Hepatocyte (in vitro differentiated cells): Measurements from ENCODE around the gene HHLA2. TPM values are rescaled to one million over a fixed set of nuclear protein-coding genes. Genes with fewer than 3 reads are reported as not detected.
"Not testable (repeated sequence)": the region's sequence is repeated elsewhere in the genome, so short reads cannot be mapped to it uniquely, and the experiment has no call there.

ENCODE experiments used
- DNase-seq: peaks from one replicate; pipeline ENCODE4 v3.0.0-alpha.2; 2016; ENCODE audit warnings: low spot score
- H2AFZ ChIP-seq: fragments of 200-600 bp; sonication (generic); 2 replicates; pipeline ENCODE4 v1.6.0; 2016; ENCODE audit warnings: antibody characterized with exemption, mild to moderate bottlenecking
- H3K27ac ChIP-seq: fragments of 200-600 bp; sonication (generic); 2 replicates; pipeline ENCODE4 v1.5.1; 2016; ENCODE audit warnings: mild to moderate bottlenecking
- H3K27me3 ChIP-seq: fragments of 200-600 bp; sonication (generic); 2 replicates; pipeline ENCODE4 v1.6.1; 2016
- H3K36me3 ChIP-seq: fragments of 200-600 bp; sonication (generic); replicated peaks from 2 replicates; pipeline ENCODE4 v1.5.1; 2016; ENCODE audit warnings: low read depth; ENCODE audit not compliant: insufficient read depth
- H3K4me1 ChIP-seq: fragments of 200-600 bp; sonication (generic); 2 replicates; pipeline ENCODE4 v1.5.1; 2016; ENCODE audit warnings: mild to moderate bottlenecking, moderate library complexity; ENCODE audit not compliant: insufficient read depth
- H3K4me2 ChIP-seq: fragments of 200-600 bp; sonication (generic); 2 replicates; pipeline ENCODE4 v1.6.0; 2016
- H3K4me3 ChIP-seq: fragments of 200-600 bp; sonication (generic); 2 replicates; pipeline ENCODE4 v1.5.1; 2016; ENCODE audit warnings: mild to moderate bottlenecking
- H3K79me2 ChIP-seq: fragments of 200-600 bp; sonication (generic); 2 replicates; pipeline ENCODE4 v1.6.0; 2017; ENCODE audit warnings: mild to moderate bottlenecking
- H3K9me2 ChIP-seq: fragments of 200-600 bp; sonication (generic); replicated peaks from 2 replicates; pipeline ENCODE4 v1.6.0; 2017; ENCODE audit warnings: mild to moderate bottlenecking; ENCODE audit not compliant: insufficient read depth
- H3K9me3 ChIP-seq: fragments of 200-600 bp; sonication (generic); 2 replicates; pipeline ENCODE4 v1.5.1; 2016; ENCODE audit warnings: low read depth, mild to moderate bottlenecking
- H4K20me1 ChIP-seq: fragments of 200-600 bp; sonication (generic); 2 replicates; pipeline ENCODE4 v1.6.0; 2016; ENCODE audit warnings: mild to moderate bottlenecking; ENCODE audit not compliant: insufficient read depth, poor library complexity, severe bottlenecking
- CTCF ChIP-seq: fragments of 200-600 bp; sonication (generic); IDR thresholded peaks from 2 replicates; pipeline ENCODE4 v1.5.1; 2016; ENCODE audit warnings: antibody characterized with exemption, mild to moderate bottlenecking; ENCODE audit not compliant: poor library complexity
- EZH2 ChIP-seq: fragments of 200-600 bp; sonication (generic); IDR thresholded peaks from 2 replicates; pipeline ENCODE4 v1.6.1; 2016; ENCODE audit warnings: antibody characterized with exemption, mild to moderate bottlenecking, borderline replicate concordance
- EZH2phosphoT487 ChIP-seq: fragments of 200-600 bp; sonication (generic); IDR thresholded peaks from one replicate; pipeline ENCODE4 v1.6.1; 2018; ENCODE audit warnings: antibody characterized with exemption, mild to moderate bottlenecking, low read depth, moderate library complexity; ENCODE audit not compliant: unreplicated experiment, severe bottlenecking
- WGBS: methylation state at CpG from one replicate; pipeline ENCODE4 v1.1.6; 2016; ENCODE audit warnings: low lambda C conversion rate; ENCODE audit errors: missing lambda C conversion rate; 5-methylcytosine and 5-hydroxymethylcytosine counted together
- polyA plus RNA-seq: library from polyadenylated mRNA; unstranded; fragments of >200 nt; fragmentation: Nextera tagmentation; extraction: Ambion mirVana; gene quantifications from 2 replicates; pipeline ENCODE4 v1.2.1, GENCODE V29; 2016
- total RNA-seq: library from RNA; depleted of rRNA; stranded (reverse); fragments of >200 nt; gene quantifications from 2 replicates; pipeline ENCODE4 v1.2.3, GENCODE V29; 2014

HHLA2 gene
- total and polyA plus RNA-seq, 2 experiments from 2014 or later = 6.1 to 21.8 TPM

GRCh38 chr3:108283006-108283405 is 13.3 kb upstream of the HHLA2 start:
- TF ChIP-seq EZH2phosphoT487 = no peak
- no peaks in the 10 kb centered on the region for H3K36me3 ChIP-seq
- 57% methylated on average over 1 of the region's 1 CpG for WGBS
- no peak overlapping the region for H3K4me2 ChIP-seq
- H3K4me3 ChIP-seq = no peak overlapping the region
- H3K9me2 ChIP-seq = no peaks in the 10 kb centered on the region
- H3K27me3 ChIP-seq = no peaks in the 10 kb centered on the region
- no peak overlapping the region for H2AFZ ChIP-seq
- H3K4me1 ChIP-seq = peaks cover 8% of the 10 kb centered on the region
- no peaks in the 10 kb centered on the region for H4K20me1 ChIP-seq
- no peaks in the 10 kb centered on the region for H3K79me2 ChIP-seq
- DNase-seq = no peak
- no peak overlapping the region for H3K27ac ChIP-seq
- H3K9me3 ChIP-seq = no peaks in the 10 kb centered on the region

- H4K20me1 ChIP-seq = no peaks in the 10 kb centered on the region
- no peak for TF ChIP-seq EZH2phosphoT487
- no peak for TF ChIP-seq CTCF
- TF ChIP-seq EZH2 = no peak
- H3K79me2 ChIP-seq = no peaks in the 10 kb centered on the region
- H3K9me3 ChIP-seq = no peaks in the 10 kb centered on the region
- peaks cover 8% of the 10 kb centered on the region for H3K4me1 ChIP-seq
- no peaks in the 10 kb centered on the region for H3K9me2 ChIP-seq
- no peak for DNase-seq
- no peak overlapping the region for H3K4me2 ChIP-seq
- H3K4me3 ChIP-seq = no peak overlapping the region
- no peak overlapping the region for H3K27ac ChIP-seq
- 63% methylated on average over 2 of the region's 2 CpGs for WGBS
- H3K36me3 ChIP-seq = no peaks in the 10 kb centered on the region
- no peaks in the 10 kb centered on the region for H3K27me3 ChIP-seq
- H2AFZ ChIP-seq = no peak overlapping the region
Measured at GRCh38 chr3:108283989-108284388, 12.4 kb upstream of the HHLA2 start.

- 89% methylated on average over 1 of the region's 1 CpG for WGBS
- DNase-seq = peak; percentile 25
- H3K4me3 ChIP-seq = no peak overlapping the region
Measured at GRCh38 chr3:108285176-108285575, 11.2 kb upstream of the HHLA2 start.

GRCh38 chr3:108287146-108287545 is 9.2 kb upstream of the HHLA2 start:
- Histone ChIP-seq H3K4me3 (no peak overlapping the region), H3K27ac (no peak overlapping the region), H3K27me3 (no peaks in the 10 kb centered on the region), H3K9me3 (no peaks in the 10 kb centered on the region), H3K4me1 (peaks cover 8% of the 10 kb centered on the region), H2AFZ (no peak overlapping the region), H3K36me3 (no peaks in the 10 kb centered on the region), H3K4me2 (no peak overlapping the region), H4K20me1 (no peaks in the 10 kb centered on the region), H3K79me2 (no peaks in the 10 kb centered on the region), H3K9me2 (no peaks in the 10 kb centered on the region)
- WGBS = 77% methylated on average over 1 of the region's 1 CpG
- TF ChIP-seq CTCF (no peak), EZH2phosphoT487 (no peak), EZH2 (no peak)
- no peak for DNase-seq

More at GRCh38 chr3:108285176-108285575, 11.2 kb upstream of the HHLA2 start:
- H3K4me2 ChIP-seq = no peak overlapping the region
- H2AFZ ChIP-seq = no peak overlapping the region
- H3K79me2 ChIP-seq = no peaks in the 10 kb centered on the region
- H3K9me3 ChIP-seq = no peaks in the 10 kb centered on the region
- H3K9me2 ChIP-seq = no peaks in the 10 kb centered on the region
- no peaks in the 10 kb centered on the region for H4K20me1 ChIP-seq
- no peaks in the 10 kb centered on the region for H3K36me3 ChIP-seq
- H3K4me1 ChIP-seq = peaks cover 8% of the 10 kb centered on the region
- H3K27ac ChIP-seq = peak overlapping the region; percentile 51
- no peak for TF ChIP-seq EZH2
- no peak for TF ChIP-seq CTCF
- no peak for TF ChIP-seq EZH2phosphoT487
- H3K27me3 ChIP-seq = no peaks in the 10 kb centered on the region

- H3K79me2 ChIP-seq, H3K9me3 ChIP-seq, H2AFZ ChIP-seq, H4K20me1 ChIP-seq, H3K4me1 ChIP-seq, H3K9me2 ChIP-seq, H3K27ac ChIP-seq, H3K4me2 ChIP-seq, H3K4me3 ChIP-seq, H3K27me3 ChIP-seq, DNase-seq, H3K36me3 ChIP-seq: not testable (repeated sequence)
- WGBS = 94% methylated on average over 6 of the region's 6 CpGs
Measured at GRCh38 chr3:108288193-108288592, 8.2 kb upstream of the HHLA2 start.
